HUES64 (cell line): ENCODE results near the gene PARN.

Experiments
- H3K27ac ChIP-seq: 2 replicates; pipeline ENCODE4 v1.7.0; 2013; ENCODE audit warnings: low read depth, low read length, inconsistent platforms
- H3K27me3 ChIP-seq: 2 replicates; pipeline ENCODE4 v1.6.1; 2013; ENCODE audit warnings: mild to moderate bottlenecking, low read length; ENCODE audit not compliant: insufficient read depth
- H3K36me3 ChIP-seq: 2 replicates; pipeline ENCODE4 v1.6.1; 2013; ENCODE audit warnings: mild to moderate bottlenecking, low read length; ENCODE audit not compliant: insufficient read depth
- H3K4me1 ChIP-seq: 2 replicates; pipeline ENCODE4 v1.6.1; 2013; ENCODE audit warnings: mild to moderate bottlenecking, low read length, moderate library complexity; ENCODE audit not compliant: insufficient read depth
- H3K4me3 ChIP-seq: 2 replicates; pipeline ENCODE4 v1.5.1; 2013; ENCODE audit warnings: mild to moderate bottlenecking, low read length, moderate library complexity
- H3K9ac ChIP-seq: 2 replicates; pipeline ENCODE4 v1.6.1; 2013; ENCODE audit warnings: mild to moderate bottlenecking, low read depth, low read length
- H3K9me3 ChIP-seq: 2 replicates; pipeline ENCODE4 v1.6.1; 2013; ENCODE audit warnings: low read depth, low read length; ENCODE audit not compliant: insufficient read depth
- WGBS: fragments of 150-250, 120-280 bp; methylation state at CpG from one replicate; pipeline ENCODE4 v1.1.7; 2013; ENCODE audit warnings: missing lambda C conversion rate; 5-methylcytosine and 5-hydroxymethylcytosine counted together

The PARN gene

GRCh38 chr16:14509675-14510132 lies 120.4 kb downstream of the PARN start:
- no peaks in the 10 kb centered on the region for H3K36me3 ChIP-seq
- no peaks in the 10 kb centered on the region for H3K9me3 ChIP-seq
- peak overlapping the region; percentile 76; the same call in 1 of the 2 replicates for H3K27ac ChIP-seq
- peaks cover 28% of the 10 kb centered on the region for H3K4me1 ChIP-seq
- 53% methylated on average over 4 of the region's 4 CpGs for WGBS
- no peaks in the 10 kb centered on the region for H3K27me3 ChIP-seq
- no peak overlapping the region for H3K4me3 ChIP-seq
- peak overlapping the region; percentile 25; the same call in 1 of the 2 replicates for H3K9ac ChIP-seq

GRCh38 chr16:14509055-14509454 lies 121.0 kb downstream of the PARN start:
- no peak overlapping the region for H3K4me3 ChIP-seq
- WGBS: 93% methylated on average over 4 of the region's 4 CpGs
- H3K9ac ChIP-seq: peak overlapping the region; percentile 5; the same call in 1 of the 2 replicates
- H3K36me3 ChIP-seq: no peaks in the 10 kb centered on the region
- H3K27me3 ChIP-seq: no peaks in the 10 kb centered on the region
- peaks cover 28% of the 10 kb centered on the region for H3K4me1 ChIP-seq
- no peak overlapping the region for H3K27ac ChIP-seq
- H3K9me3 ChIP-seq: no peaks in the 10 kb centered on the region

GRCh38 chr16:14505846-14506245 lies 124.2 kb downstream of the PARN start:
- Histone ChIP-seq H3K9ac (no peak overlapping the region), H3K9me3 (no peaks in the 10 kb centered on the region), H3K4me3 (no peak overlapping the region), H3K36me3 (no peaks in the 10 kb centered on the region), H3K27me3 (no peaks in the 10 kb centered on the region), H3K4me1 (peaks cover 47% of the 10 kb centered on the region), H3K27ac (no peak overlapping the region)
- 87% methylated on average over 2 of the region's 2 CpGs for WGBS

GRCh38 chr16:14502932-14503741 lies 126.9 kb downstream of the PARN start:
- 91% methylated on average over 5 of the region's 9 CpGs for WGBS

GRCh38 chr16:14502256-14502875 lies 127.7 kb downstream of the PARN start:
- H3K27ac ChIP-seq: 0 out of 2 replicates have a peak overlapping the region, but pooled peaks have one; percentile 8
- no peaks in the 10 kb centered on the region for H3K9me3 ChIP-seq
- H3K4me3 ChIP-seq: no peak overlapping the region
- 87% methylated on average over 4 of the region's 4 CpGs for WGBS
- H3K4me1 ChIP-seq: peaks cover 49% of the 10 kb centered on the region
- H3K9ac ChIP-seq: peak overlapping the region; percentile 4; the same call in 1 of the 2 replicates
- H3K36me3 ChIP-seq: no peaks in the 10 kb centered on the region
- H3K27me3 ChIP-seq: no peaks in the 10 kb centered on the region

More at GRCh38 chr16:14502932-14503741, 126.9 kb downstream of the PARN start:
- no peak overlapping the region for H3K27ac ChIP-seq
- no peaks in the 10 kb centered on the region for H3K36me3 ChIP-seq
- no peaks in the 10 kb centered on the region for H3K27me3 ChIP-seq
- H3K4me3 ChIP-seq: no peak overlapping the region
- no peak overlapping the region for H3K9ac ChIP-seq
- H3K4me1 ChIP-seq: peaks cover 44% of the 10 kb centered on the region
- no peaks in the 10 kb centered on the region for H3K9me3 ChIP-seq

GRCh38 chr16:14501331-14502255 lies 128.5 kb downstream of the PARN start:
- Histone ChIP-seq H3K9me3 (no peaks in the 10 kb centered on the region), H3K4me3 (no peak overlapping the region), H3K27ac (peak overlapping the region; percentile 8), H3K27me3 (no peaks in the 10 kb centered on the region), H3K36me3 (no peaks in the 10 kb centered on the region), H3K4me1 (peaks cover 57% of the 10 kb centered on the region), H3K9ac (peak overlapping the region; percentile 4)
- WGBS: 64% methylated on average over 9 of the region's 9 CpGs

- Histone ChIP-seq H3K4me3 (no peak overlapping the region), H3K9ac (no peak overlapping the region), H3K9me3 (no peaks in the 10 kb centered on the region), H3K4me1 (peaks cover 65% of the 10 kb centered on the region), H3K36me3 (no peaks in the 10 kb centered on the region), H3K27me3 (no peaks in the 10 kb centered on the region), H3K27ac (no peak overlapping the region)
- WGBS: 82% methylated on average over 2 of the region's 2 CpGs
Measured at GRCh38 chr16:14500791-14501190, 129.3 kb downstream of the PARN start.

GRCh38 chr16:14499110-14499509 lies 130.9 kb downstream of the PARN start:
- Histone ChIP-seq H3K4me3 (no peak overlapping the region), H3K27ac (no peak overlapping the region), H3K4me1 (peaks cover 65% of the 10 kb centered on the region), H3K36me3 (no peaks in the 10 kb centered on the region), H3K27me3 (no peaks in the 10 kb centered on the region), H3K9ac (no peak overlapping the region), H3K9me3 (no peaks in the 10 kb centered on the region)
- WGBS: 73% methylated on average over 3 of the region's 3 CpGs

GRCh38 chr16:14497245-14498082 lies 132.6 kb downstream of the PARN start:
- Histone ChIP-seq H3K9me3 (no peaks in the 10 kb centered on the region), H3K27me3 (no peaks in the 10 kb centered on the region), H3K4me1 (peaks cover 53% of the 10 kb centered on the region), H3K9ac (0 out of 2 replicates have a peak overlapping the region, but pooled peaks have one; percentile 15), H3K36me3 (no peaks in the 10 kb centered on the region), H3K4me3 (no peak overlapping the region), H3K27ac (no peak overlapping the region)
- 80% methylated on average over 7 of the region's 7 CpGs for WGBS

- Histone ChIP-seq H3K27me3 (no peaks in the 10 kb centered on the region), H3K9me3 (no peaks in the 10 kb centered on the region), H3K4me1 (peaks cover 47% of the 10 kb centered on the region), H3K36me3 (no peaks in the 10 kb centered on the region), H3K4me3 (no peak overlapping the region), H3K27ac (no peak overlapping the region), H3K9ac (0 out of 2 replicates have a peak overlapping the region, but pooled peaks have one; percentile 15)
- 81% methylated on average over 7 of the region's 7 CpGs for WGBS
Measured at GRCh38 chr16:14496786-14497185, 133.3 kb downstream of the PARN start.
